GM18858 (cell line): Measurements from ENCODE around the gene TBC1D1.

Experiments used
- ATAC-seq: cut with Tn5 transposase; IDR thresholded peaks from one replicate; pipeline ENCODE4 v1.9.1; 2021; ENCODE audit not compliant: unreplicated experiment

Gene TBC1D1

DNA sequence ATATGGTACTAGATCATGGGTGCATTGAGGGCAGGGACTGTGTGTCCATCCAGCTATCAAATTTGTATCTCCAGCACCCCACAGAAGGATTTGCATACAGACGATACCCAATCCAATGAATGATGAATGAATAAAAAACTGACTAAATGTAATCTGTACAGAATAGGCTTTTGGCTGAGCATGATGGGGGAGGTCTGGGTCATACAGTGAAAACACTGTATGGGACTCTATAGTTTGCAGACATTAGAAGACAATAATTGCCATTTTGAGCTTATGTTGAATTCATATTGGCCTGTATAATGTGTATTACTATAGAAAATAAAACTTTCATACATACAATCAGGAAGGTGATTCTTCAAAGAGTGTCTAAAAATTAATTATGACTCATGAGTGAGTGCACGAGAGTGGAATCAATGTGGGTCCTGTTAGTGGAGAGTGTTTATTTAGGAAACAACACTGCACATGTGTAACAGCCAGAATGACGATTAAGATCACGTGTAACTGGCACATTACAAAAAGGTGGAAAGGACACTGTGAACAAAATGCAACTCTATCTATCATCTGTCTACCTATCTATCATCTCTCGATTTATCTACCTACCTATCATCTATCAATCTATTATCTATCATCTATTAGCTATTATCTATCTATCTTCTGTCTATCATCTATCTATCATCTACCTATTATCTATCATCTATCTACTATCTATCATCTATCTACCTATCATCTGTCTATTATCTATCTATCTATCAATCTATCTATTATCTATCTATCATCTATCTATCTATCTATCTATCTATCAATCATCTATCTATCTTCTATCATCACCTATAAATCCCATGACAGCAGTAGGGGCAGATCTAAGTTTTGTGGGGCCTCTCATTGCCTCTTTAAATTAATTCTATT is 270.6 kb downstream of the TBC1D1 start:
- no peak for ATAC-seq

GRCh38 chr4:38162240-38162784 is 271.4 kb downstream of the TBC1D1 start:
- ATAC-seq, result no peak

GRCh38 chr4:38163216-38164006 is 272.5 kb downstream of the TBC1D1 start:
- ATAC-seq, result no peak

GRCh38 chr4:38164346-38164745 is 273.5 kb downstream of the TBC1D1 start:
- ATAC-seq, result no peak

GRCh38 chr4:38166082-38166481 is 275.2 kb downstream of the TBC1D1 start:
- no peak for ATAC-seq

DNA sequence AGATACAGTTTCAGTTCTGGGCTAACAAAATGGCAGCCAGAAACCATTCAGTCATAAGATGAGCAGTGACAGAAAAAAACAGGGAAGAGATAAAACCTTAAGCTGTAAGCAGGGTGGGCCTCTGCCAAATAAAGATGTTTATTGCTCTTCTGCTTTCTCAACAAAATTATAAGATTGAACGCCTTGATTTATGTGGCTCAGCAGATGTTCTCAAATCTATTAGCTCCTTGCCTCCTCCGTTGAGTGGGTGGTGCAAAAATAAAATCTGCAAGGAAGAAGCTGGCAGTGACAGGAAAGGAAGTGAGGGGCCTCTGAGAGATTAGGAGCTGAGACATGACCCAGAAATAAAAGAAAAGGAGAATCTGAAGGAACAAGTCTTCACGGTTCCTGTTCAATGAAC is 275.9 kb downstream of the TBC1D1 start:
- ATAC-seq, result no peak

- no peak for ATAC-seq
Observed at GRCh38 chr4:38167973-38168372, 277.1 kb downstream of the TBC1D1 start.

- ATAC-seq, result no peak
Observed at GRCh38 chr4:38169524-38169923, 278.6 kb downstream of the TBC1D1 start.

GRCh38 chr4:38170338-38171169 is 279.7 kb downstream of the TBC1D1 start:
- no peak for ATAC-seq

- no peak for ATAC-seq
Observed at GRCh38 chr4:38172078-38172477, 281.2 kb downstream of the TBC1D1 start.

GRCh38 chr4:38173935-38174518 is 283.1 kb downstream of the TBC1D1 start:
- ATAC-seq, result no peak

GRCh38 chr4:38174801-38175200 is 283.9 kb downstream of the TBC1D1 start:
- ATAC-seq, result no peak

GRCh38 chr4:38176165-38176564 is 285.3 kb downstream of the TBC1D1 start:
- ATAC-seq, result no peak

- ATAC-seq, result no peak
Observed at GRCh38 chr4:38177035-38177546, 286.2 kb downstream of the TBC1D1 start.

DNA sequence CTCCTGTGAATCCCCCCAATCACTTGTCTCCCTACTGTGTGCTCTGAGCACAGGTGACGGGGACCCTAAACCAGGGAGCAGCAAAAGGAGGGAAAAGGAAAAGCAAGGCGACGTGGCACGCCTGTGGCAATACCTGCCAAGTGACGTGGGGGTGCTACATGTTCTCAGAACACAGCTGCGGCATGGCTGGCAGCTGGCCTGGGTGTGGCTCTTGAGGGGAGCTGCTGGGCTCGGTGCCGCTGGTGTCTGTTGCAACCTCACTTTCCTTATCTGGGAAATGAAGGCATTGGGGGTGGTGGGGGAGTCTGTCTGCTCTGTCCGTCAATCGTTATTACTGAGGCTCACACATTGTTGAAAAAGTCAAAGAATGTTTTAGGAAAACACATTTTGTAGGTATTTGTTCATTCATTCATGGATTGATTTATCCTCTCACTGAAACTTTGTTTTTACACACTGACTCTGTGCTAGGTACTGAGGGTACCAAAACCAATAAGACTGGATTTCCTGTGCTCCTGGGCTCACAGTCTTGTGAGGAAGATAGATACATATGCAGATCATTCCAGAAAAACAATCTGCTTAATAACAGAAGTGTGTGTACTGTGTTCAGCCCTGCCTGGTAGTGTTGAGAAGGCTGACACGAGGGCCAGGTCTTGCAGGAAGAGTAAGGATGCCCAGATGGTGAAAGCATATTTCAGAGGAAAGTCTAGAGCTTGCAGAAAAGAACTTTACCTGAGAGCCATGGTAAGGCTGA is 286.9 kb downstream of the TBC1D1 start:
- ATAC-seq, result no peak

GRCh38 chr4:38178392-38178995 is 287.6 kb downstream of the TBC1D1 start:
- no peak for ATAC-seq

- ATAC-seq, result no peak
Observed at GRCh38 chr4:38179690-38180377, 288.9 kb downstream of the TBC1D1 start.

GRCh38 chr4:38180456-38180855 is 289.6 kb downstream of the TBC1D1 start:
- ATAC-seq, result no peak

DNA sequence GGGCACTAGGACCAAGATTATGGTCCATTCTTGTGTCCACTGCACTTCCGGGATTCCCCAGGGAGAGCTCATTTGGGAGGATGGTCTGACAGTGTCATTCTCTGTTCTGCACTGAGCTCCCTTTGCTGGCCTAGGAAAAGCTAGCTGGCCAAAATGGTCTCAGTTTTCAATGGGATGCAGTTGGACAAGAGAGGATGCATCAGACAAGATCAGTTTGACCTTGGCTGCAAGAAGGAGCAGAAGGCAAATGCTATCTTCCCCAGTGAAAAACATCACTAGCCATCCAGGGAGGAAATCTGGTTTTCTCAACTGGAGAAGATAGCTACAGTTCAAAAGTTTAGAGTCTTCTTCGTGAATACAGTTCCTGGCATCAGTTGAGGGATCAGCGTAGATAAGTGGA is 290.4 kb downstream of the TBC1D1 start:
- no peak for ATAC-seq
